Brain pericyte (primary cell): Measurements from ENCODE around the gene SMLR1.

Experiments
- DNase-seq: peaks from one replicate; pipeline ENCODE4 v3.0.0-alpha.2; 2012; ENCODE audit warnings: low read depth, low spot score

SMLR1 gene

GRCh38 chr6:130824978-130825694, 2.1 kb upstream of the SMLR1 start:
- no peak for DNase-seq

- no peak for DNase-seq
These were observed 1.3 kb upstream of the SMLR1 start for GRCh38 chr6:130825772-130826441.

GRCh38 chr6:130826442-130827246, 562 bp upstream of the SMLR1 start:
- DNase-seq, result no peak

- no peak for DNase-seq
These were observed 2.2 kb downstream of the SMLR1 start for GRCh38 chr6:130829333-130829910.

GRCh38 chr6:130831607-130832006, 4.4 kb downstream of the SMLR1 start:
- no peak for DNase-seq

GRCh38 chr6:130833569-130833968, 6.4 kb downstream of the SMLR1 start:
- DNase-seq, result no peak

GRCh38 chr6:130834482-130835251, 7.5 kb downstream of the SMLR1 start:
- DNase-seq, result no peak

- DNase-seq, result no peak
These were observed 8.9 kb downstream of the SMLR1 start for GRCh38 chr6:130836055-130836640.

GRCh38 chr6:130837067-130837466, 9.9 kb downstream of the SMLR1 start:
- DNase-seq, result no peak

- no peak for DNase-seq
These were observed 11.1 kb downstream of the SMLR1 start for GRCh38 chr6:130838250-130838860.

- no peak for DNase-seq
These were observed 11.7 kb downstream of the SMLR1 start for GRCh38 chr6:130838951-130839350.

GRCh38 chr6:130839379-130839778, 12.2 kb downstream of the SMLR1 start:
- DNase-seq, result no peak

- DNase-seq, result no peak
These were observed 12.8 kb downstream of the SMLR1 start for GRCh38 chr6:130840050-130840449.

- DNase-seq, result no peak
These were observed 14.0 kb downstream of the SMLR1 start for GRCh38 chr6:130841128-130841728.

- DNase-seq, result no peak
These were observed 16.5 kb downstream of the SMLR1 start for GRCh38 chr6:130843575-130844320.

GRCh38 chr6:130846501-130846900, 19.3 kb downstream of the SMLR1 start:
- no peak for DNase-seq

- no peak for DNase-seq
These were observed 20.1 kb downstream of the SMLR1 start for GRCh38 chr6:130847001-130847910.

GRCh38 chr6:130848945-130849344, 21.7 kb downstream of the SMLR1 start:
- DNase-seq, result no peak
